ENCODE data around the gene COX7C. TPM values are rescaled to one million over a fixed set of nuclear protein-coding genes. Genes with fewer than 3 reads are reported as not detected.
"Not testable (repeated sequence)": the region's sequence is repeated elsewhere in the genome, so short reads cannot be mapped to it uniquely, and the experiment has no call there.

The COX7C gene
- total and polyA plus RNA-seq, 9 of the 15 experiments (the other 6 are each of a cell fraction or from before 2014, with no cell fraction given), result 576 to 1,783 (median 996) TPM

DNA sequence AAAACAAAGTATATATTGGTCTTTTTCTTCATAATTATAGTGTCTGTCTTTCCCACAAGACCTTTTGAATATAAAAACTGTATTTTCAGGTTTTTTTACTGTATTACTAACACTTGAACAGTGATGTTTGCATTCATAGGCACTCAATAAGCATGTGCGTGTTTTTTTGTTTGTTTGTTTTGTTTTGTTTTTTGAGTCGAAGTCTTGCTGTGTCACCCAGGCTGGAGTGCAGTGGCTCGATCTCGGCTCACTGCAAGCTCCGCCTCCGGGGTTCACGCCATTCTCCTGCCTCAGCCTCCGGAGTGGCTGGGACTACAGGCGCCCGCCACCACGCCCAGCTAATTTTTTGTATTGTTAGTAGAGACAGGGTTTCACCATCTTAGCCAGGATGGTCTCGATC is 46.6 kb upstream of the COX7C start:
- FAIRE-seq; H3K36me3 ChIP-seq (ENCODE audit: control insufficient read depth, insufficient read depth, low read length); H3K79me2 ChIP-seq (ENCODE audit: control insufficient read depth, insufficient read depth, low read length); H4K20me1 ChIP-seq (replicated peaks; ENCODE audit: control insufficient read depth, insufficient read depth, low read length); DNase-seq (ENCODE audit: extremely low read depth in 1 of 4, low spot score in 3 of 4); CTCF ChIA-PET (ENCODE audit: low intra/inter-chr PET ratio); BruUV-seq (replicated peaks); H3K9me3 ChIP-seq (replicated peaks; ENCODE audit: control insufficient read depth, insufficient read depth, low read depth, low read length); in situ Hi-C loops (cut with MboI); POLR2A ChIA-PET; H3K27me3 ChIP-seq (ENCODE audit: control insufficient read depth in 2 of 2, insufficient read depth in 2 of 2, low read length in 2 of 2); H3K9me1 ChIP-seq (ENCODE audit: control insufficient read depth, insufficient read depth, low read length): not testable (repeated sequence)
- Histone ChIP-seq H2AFZ (ENCODE audit: low read depth, low read length) (peak overlapping the region; percentile 99), H3K4me2 (ENCODE audit: insufficient read depth, low read length) (peak overlapping the region; percentile 99), H3K9ac (ENCODE audit: insufficient read depth in 1 of 2, low read depth in 2 of 2, low read length in 2 of 2) (peak overlapping the region in 1 of 2 experiments; percentile 74; a peak in 2 of 4 replicates), H3K27ac (ENCODE audit: extremely low read depth, low read depth, low read length) (peak overlapping the region; percentile 71), H3K4me1 (replicated peaks in 1 of 2; ENCODE audit: control insufficient read depth in 2 of 2, insufficient read depth in 2 of 2, low read length in 2 of 2) (peaks cover 9 to 12% of the 10 kb centered on the region in 2 experiments; a peak in 4 of 5 replicates), H3K4me3 (0 out of 2 replicates have a peak overlapping the region, but pooled peaks have one; percentile 56)
- TF ChIP-seq PTRF (tag; IDR thresholded peaks at IDR 0.05) (0 out of 2 replicates have a peak, but pooled peaks have one; percentile 45), POLR2B (IDR thresholded peaks at IDR 0.05; ENCODE audit: low read depth, partially characterized antibody) (peak; percentile 21), ZNF316 (IDR thresholded peaks at IDR 0.05) (peak; percentile 54), POLR2A (conservative IDR thresholded peaks at IDR 0.05) (peak; percentile 35; the same call in 1 of the 2 replicates), SUPT5H (IDR thresholded peaks at IDR 0.05) (peak; percentile 26; the same call in 1 of the 2 replicates), DIDO1 (tag; IDR thresholded peaks at IDR 0.05; ENCODE audit: low read depth) (0 out of 2 replicates have a peak, but pooled peaks have one; percentile 8), POLR2H (tag; IDR thresholded peaks at IDR 0.05; ENCODE audit: low read depth) (peak; percentile 49), MAFG (tag; conservative IDR thresholded peaks at IDR 0.05) (peak; percentile 67), C11orf30 (IDR thresholded peaks at IDR 0.05; ENCODE audit: low read depth) (peak; percentile 51)
- TF ChIP-seq, protein P1, sequence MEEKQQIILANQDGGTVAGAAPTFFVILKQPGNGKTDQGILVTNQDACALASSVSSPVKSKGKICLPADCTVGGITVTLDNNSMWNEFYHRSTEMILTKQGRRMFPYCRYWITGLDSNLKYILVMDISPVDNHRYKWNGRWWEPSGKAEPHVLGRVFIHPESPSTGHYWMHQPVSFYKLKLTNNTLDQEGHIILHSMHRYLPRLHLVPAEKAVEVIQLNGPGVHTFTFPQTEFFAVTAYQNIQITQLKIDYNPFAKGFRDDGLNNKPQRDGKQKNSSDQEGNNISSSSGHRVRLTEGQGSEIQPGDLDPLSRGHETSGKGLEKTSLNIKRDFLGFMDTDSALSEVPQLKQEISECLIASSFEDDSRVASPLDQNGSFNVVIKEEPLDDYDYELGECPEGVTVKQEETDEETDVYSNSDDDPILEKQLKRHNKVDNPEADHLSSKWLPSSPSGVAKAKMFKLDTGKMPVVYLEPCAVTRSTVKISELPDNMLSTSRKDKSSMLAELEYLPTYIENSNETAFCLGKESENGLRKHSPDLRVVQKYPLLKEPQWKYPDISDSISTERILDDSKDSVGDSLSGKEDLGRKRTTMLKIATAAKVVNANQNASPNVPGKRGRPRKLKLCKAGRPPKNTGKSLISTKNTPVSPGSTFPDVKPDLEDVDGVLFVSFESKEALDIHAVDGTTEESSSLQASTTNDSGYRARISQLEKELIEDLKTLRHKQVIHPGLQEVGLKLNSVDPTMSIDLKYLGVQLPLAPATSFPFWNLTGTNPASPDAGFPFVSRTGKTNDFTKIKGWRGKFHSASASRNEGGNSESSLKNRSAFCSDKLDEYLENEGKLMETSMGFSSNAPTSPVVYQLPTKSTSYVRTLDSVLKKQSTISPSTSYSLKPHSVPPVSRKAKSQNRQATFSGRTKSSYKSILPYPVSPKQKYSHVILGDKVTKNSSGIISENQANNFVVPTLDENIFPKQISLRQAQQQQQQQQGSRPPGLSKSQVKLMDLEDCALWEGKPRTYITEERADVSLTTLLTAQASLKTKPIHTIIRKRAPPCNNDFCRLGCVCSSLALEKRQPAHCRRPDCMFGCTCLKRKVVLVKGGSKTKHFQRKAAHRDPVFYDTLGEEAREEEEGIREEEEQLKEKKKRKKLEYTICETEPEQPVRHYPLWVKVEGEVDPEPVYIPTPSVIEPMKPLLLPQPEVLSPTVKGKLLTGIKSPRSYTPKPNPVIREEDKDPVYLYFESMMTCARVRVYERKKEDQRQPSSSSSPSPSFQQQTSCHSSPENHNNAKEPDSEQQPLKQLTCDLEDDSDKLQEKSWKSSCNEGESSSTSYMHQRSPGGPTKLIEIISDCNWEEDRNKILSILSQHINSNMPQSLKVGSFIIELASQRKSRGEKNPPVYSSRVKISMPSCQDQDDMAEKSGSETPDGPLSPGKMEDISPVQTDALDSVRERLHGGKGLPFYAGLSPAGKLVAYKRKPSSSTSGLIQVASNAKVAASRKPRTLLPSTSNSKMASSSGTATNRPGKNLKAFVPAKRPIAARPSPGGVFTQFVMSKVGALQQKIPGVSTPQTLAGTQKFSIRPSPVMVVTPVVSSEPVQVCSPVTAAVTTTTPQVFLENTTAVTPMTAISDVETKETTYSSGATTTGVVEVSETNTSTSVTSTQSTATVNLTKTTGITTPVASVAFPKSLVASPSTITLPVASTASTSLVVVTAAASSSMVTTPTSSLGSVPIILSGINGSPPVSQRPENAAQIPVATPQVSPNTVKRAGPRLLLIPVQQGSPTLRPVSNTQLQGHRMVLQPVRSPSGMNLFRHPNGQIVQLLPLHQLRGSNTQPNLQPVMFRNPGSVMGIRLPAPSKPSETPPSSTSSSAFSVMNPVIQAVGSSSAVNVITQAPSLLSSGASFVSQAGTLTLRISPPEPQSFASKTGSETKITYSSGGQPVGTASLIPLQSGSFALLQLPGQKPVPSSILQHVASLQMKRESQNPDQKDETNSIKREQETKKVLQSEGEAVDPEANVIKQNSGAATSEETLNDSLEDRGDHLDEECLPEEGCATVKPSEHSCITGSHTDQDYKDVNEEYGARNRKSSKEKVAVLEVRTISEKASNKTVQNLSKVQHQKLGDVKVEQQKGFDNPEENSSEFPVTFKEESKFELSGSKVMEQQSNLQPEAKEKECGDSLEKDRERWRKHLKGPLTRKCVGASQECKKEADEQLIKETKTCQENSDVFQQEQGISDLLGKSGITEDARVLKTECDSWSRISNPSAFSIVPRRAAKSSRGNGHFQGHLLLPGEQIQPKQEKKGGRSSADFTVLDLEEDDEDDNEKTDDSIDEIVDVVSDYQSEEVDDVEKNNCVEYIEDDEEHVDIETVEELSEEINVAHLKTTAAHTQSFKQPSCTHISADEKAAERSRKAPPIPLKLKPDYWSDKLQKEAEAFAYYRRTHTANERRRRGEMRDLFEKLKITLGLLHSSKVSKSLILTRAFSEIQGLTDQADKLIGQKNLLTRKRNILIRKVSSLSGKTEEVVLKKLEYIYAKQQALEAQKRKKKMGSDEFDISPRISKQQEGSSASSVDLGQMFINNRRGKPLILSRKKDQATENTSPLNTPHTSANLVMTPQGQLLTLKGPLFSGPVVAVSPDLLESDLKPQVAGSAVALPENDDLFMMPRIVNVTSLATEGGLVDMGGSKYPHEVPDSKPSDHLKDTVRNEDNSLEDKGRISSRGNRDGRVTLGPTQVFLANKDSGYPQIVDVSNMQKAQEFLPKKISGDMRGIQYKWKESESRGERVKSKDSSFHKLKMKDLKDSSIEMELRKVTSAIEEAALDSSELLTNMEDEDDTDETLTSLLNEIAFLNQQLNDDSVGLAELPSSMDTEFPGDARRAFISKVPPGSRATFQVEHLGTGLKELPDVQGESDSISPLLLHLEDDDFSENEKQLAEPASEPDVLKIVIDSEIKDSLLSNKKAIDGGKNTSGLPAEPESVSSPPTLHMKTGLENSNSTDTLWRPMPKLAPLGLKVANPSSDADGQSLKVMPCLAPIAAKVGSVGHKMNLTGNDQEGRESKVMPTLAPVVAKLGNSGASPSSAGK (IDR thresholded peaks at IDR 0.05), result 0 out of 2 replicates have a peak, but pooled peaks have one; percentile 20
- TF ChIP-seq, protein P2, sequence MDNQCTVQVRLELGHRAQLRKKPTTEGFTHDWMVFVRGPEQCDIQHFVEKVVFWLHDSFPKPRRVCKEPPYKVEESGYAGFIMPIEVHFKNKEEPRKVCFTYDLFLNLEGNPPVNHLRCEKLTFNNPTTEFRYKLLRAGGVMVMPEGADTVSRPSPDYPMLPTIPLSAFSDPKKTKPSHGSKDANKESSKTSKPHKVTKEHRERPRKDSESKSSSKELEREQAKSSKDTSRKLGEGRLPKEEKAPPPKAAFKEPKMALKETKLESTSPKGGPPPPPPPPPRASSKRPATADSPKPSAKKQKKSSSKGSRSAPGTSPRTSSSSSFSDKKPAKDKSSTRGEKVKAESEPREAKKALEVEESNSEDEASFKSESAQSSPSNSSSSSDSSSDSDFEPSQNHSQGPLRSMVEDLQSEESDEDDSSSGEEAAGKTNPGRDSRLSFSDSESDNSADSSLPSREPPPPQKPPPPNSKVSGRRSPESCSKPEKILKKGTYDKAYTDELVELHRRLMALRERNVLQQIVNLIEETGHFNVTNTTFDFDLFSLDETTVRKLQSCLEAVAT (IDR thresholded peaks at IDR 0.05), result peak in 1 of 2 experiments; percentile 24; a peak in 1 of 4 replicates
- ATAC-seq, result peak; percentile 37
- WGBS (ENCODE audit: insufficient coverage, low coverage, missing lambda C conversion rate), result 49% methylated on average over 8 of the region's 12 CpGs
- intact Hi-C loops (cut with micrococcal nuclease), result loop anchor here (2.0 to 5.0 kb wide), 3 partner anchors 44 to 64 kb away; partner anchors contain the start of gene COX7C
